Psoas muscle (tissue), 8 donors: Measurements from ENCODE around the gene FAM153A. TPM values are rescaled to one million over a fixed set of nuclear protein-coding genes. Genes with fewer than 3 reads are reported as not detected.
"Not testable (repeated sequence)": the region's sequence is repeated elsewhere in the genome, so short reads cannot be mapped to it uniquely, and the experiment has no call there.

ENCODE experiments used
- ATAC-seq, 4 donors: fragments of 200-7000 bp; cut with Tn5 transposase; one replicate each; pipeline ENCODE4 v1.9.1; 2020; ENCODE audit warnings: moderate library complexity in 3 of 4, mild to moderate bottlenecking in 2 of 4
- DNase-seq, 2 donors: peaks; one replicate each; pipeline ENCODE4 v3.0.0-alpha.2; 2020
- H3K27ac ChIP-seq: fragments of 200-600 bp; one replicate; pipeline ENCODE4 v1.8.0; 2022
- H3K27me3 ChIP-seq, 3 donors: fragments of 200-600 bp in 1 of 3; one replicate each; pipeline versions ENCODE4 v1.6.1 to v1.8.0; 2013 to 2022; ENCODE audit warnings: low read length in 2 of 3, mild to moderate bottlenecking in 2 of 3, moderate library complexity in 1 of 3; ENCODE audit not compliant: insufficient read depth in 3 of 3
- H3K36me3 ChIP-seq, 2 donors: fragments of 200-600 bp in 1 of 2; one replicate each; pipeline versions ENCODE4 v1.6.1 to v1.8.0; 2013 to 2022; ENCODE audit warnings: low read depth in 1 of 2, mild to moderate bottlenecking in 1 of 2, moderate library complexity in 1 of 2; ENCODE audit not compliant: insufficient read depth in 1 of 2
- H3K4me1 ChIP-seq: fragments of 200-600 bp; one replicate; pipeline ENCODE4 v1.8.0; 2022
- H3K4me3 ChIP-seq: fragments of 200-600 bp; one replicate; pipeline ENCODE4 v1.8.0; 2022; ENCODE audit warnings: mild to moderate bottlenecking
- H3K9me3 ChIP-seq: fragments of 200-600 bp; one replicate; pipeline ENCODE4 v1.8.0; 2022
- WGBS, 3 donors: extraction: QIAGEN DNeasy Blood & Tissue Kit; methylation state at CpG; one replicate each; pipeline versions ENCODE4 v1.1.6 to v1.1.7; 2013; 5-methylcytosine and 5-hydroxymethylcytosine counted together
- intact Hi-C, 2 donors: fragments of 100-400 bp; cut with DNase I; formaldehyde crosslinking; loops; one replicate each; pipeline versions ENCODE4 v1.11.0 to v1.14.2; 2022
- long read RNA-seq, 2 donors: library from polyadenylated mRNA; unstranded; transcript quantifications; one replicate each; pipeline ENCODE4 v2.0.0, GENCODE V29; 2021
- polyA plus RNA-seq, 3 donors: library from polyadenylated mRNA; stranded (reverse); fragments of 200-250 nt; gene quantifications; one replicate each; pipeline ENCODE4 v1.2.3, GENCODE V29; 2013
- total RNA-seq, 4 donors: library from RNA; stranded (reverse); fragmentation: NEBNext Ultra II Directional in 2 of 4; extraction: Animal tissue kit (Norgen Biotek cat#: 25700) in 2 of 4; gene quantifications; one replicate each; pipeline versions ENCODE4 v1.2.1 to v1.2.4, GENCODE V29; 2021 to 2023
- donor health status: healthy with polysubstance abuse.
- donor health status: DM: no; HTN: no; CAD: no; lungs with moderate emphysema.
- donor health status: Bipolar disorder and iron deficiency.
- donor health status: healthy.
- donor health status: DM: yes; HTN: yes; CAD: no.
- donor health status: DM: no; HTN: no; CAD: no.
- donor health status: DM: no; HTN: no; CAD: no.
- donor health status: DM: yes; HTN: yes; CAD: no.

Gene FAM153A
- 1 to 10 TPM in 1 of 4 donors, under 1 TPM in 1, not detected in 2; 0.82 to 1.1 TPM for total RNA-seq
- polyA plus RNA-seq = under 1 TPM; 0.04 to 0.16 (median 0.04) TPM
- long read RNA-seq, donor 1, partial matches to known transcripts = 0 of 1 reads
- long read RNA-seq, donor 1, other reads (novel, unspliced or antisense) = 1 of 1 reads
- long read RNA-seq, donor 2 = 0 reads

- 8 to 14% methylated on average over 7 to 10 of the region's 67 CpGs; no CpG with 5 or more reads in 1 of the 3 donors for WGBS, 3 donors
- H3K27me3 ChIP-seq, H3K27ac ChIP-seq, H3K36me3 ChIP-seq, H3K9me3 ChIP-seq, H3K4me1 ChIP-seq, intact Hi-C loops, H3K4me3 ChIP-seq: not testable (repeated sequence)
- ATAC-seq (peak; percentile 23 to 67 (median 41)), DNase-seq (peak in 1 of 2 donors; percentile 13)
These were observed at the start of gene FAM153A for GRCh38 chr5:177782792-177783633. FAM153A (minus strand) TSS chr5:177782899.

GRCh38 chr5:177832287-177832686 is 49.6 kb upstream of the FAM153A start:
- WGBS, 3 donors = 42 to 63% (median 59%) methylated on average over 2 to 4 of the region's 4 CpGs
- H3K27ac ChIP-seq, H3K36me3 ChIP-seq, H3K4me3 ChIP-seq, DNase-seq, H3K9me3 ChIP-seq, H3K27me3 ChIP-seq, ATAC-seq, intact Hi-C loops, H3K4me1 ChIP-seq: not testable (repeated sequence)

GRCh38 chr5:177826073-177826472 is 43.4 kb upstream of the FAM153A start:
- H3K36me3 ChIP-seq, H3K9me3 ChIP-seq, ATAC-seq, intact Hi-C loops, DNase-seq, H3K27ac ChIP-seq, H3K27me3 ChIP-seq, H3K4me1 ChIP-seq, H3K4me3 ChIP-seq: not testable (repeated sequence)
- no CpG with 5 or more reads among the region's 4 CpGs for WGBS, 3 donors

- no CpG with 5 or more reads among the region's 2 CpGs for WGBS, 3 donors
- H3K27me3 ChIP-seq, H3K9me3 ChIP-seq, DNase-seq, H3K27ac ChIP-seq, H3K36me3 ChIP-seq, H3K4me3 ChIP-seq, intact Hi-C loops, ATAC-seq, H3K4me1 ChIP-seq: not testable (repeated sequence)
These were observed 42.1 kb upstream of the FAM153A start for GRCh38 chr5:177824776-177825175.

- H3K4me1 ChIP-seq, ATAC-seq, H3K36me3 ChIP-seq, H3K4me3 ChIP-seq, H3K27me3 ChIP-seq, DNase-seq, H3K27ac ChIP-seq, H3K9me3 ChIP-seq, intact Hi-C loops: not testable (repeated sequence)
- no CpG with 5 or more reads among the region's 3 CpGs for WGBS, 3 donors
These were observed 39.8 kb upstream of the FAM153A start for GRCh38 chr5:177822489-177822888.

GRCh38 chr5:177819664-177820063 is 37.0 kb upstream of the FAM153A start:
- H3K9me3 ChIP-seq, H3K27ac ChIP-seq, H3K4me1 ChIP-seq, ATAC-seq, H3K27me3 ChIP-seq, intact Hi-C loops, H3K36me3 ChIP-seq, DNase-seq, H3K4me3 ChIP-seq: not testable (repeated sequence)
- WGBS, 3 donors = no CpG with 5 or more reads among the region's 1 CpG

GRCh38 chr5:177812814-177813425 is 30.2 kb upstream of the FAM153A start:
- H3K9me3 ChIP-seq, H3K27ac ChIP-seq, H3K4me1 ChIP-seq, H3K27me3 ChIP-seq, intact Hi-C loops, ATAC-seq, H3K36me3 ChIP-seq, H3K4me3 ChIP-seq, DNase-seq: not testable (repeated sequence)
- WGBS, 3 donors = no CpG with 5 or more reads among the region's 2 CpGs

GRCh38 chr5:177812160-177812743 is 29.6 kb upstream of the FAM153A start:
- H3K27me3 ChIP-seq, H3K4me1 ChIP-seq, H3K27ac ChIP-seq, intact Hi-C loops, ATAC-seq, H3K4me3 ChIP-seq, DNase-seq, H3K36me3 ChIP-seq, H3K9me3 ChIP-seq: not testable (repeated sequence)
- 57% methylated on average over 1 of the region's 6 CpGs; no CpG with 5 or more reads in 2 of the 3 donors for WGBS, 3 donors

GRCh38 chr5:177809209-177809913 is 26.7 kb upstream of the FAM153A start:
- H3K27ac ChIP-seq, H3K36me3 ChIP-seq, ATAC-seq, intact Hi-C loops, H3K4me3 ChIP-seq, DNase-seq, H3K4me1 ChIP-seq, H3K9me3 ChIP-seq, H3K27me3 ChIP-seq: not testable (repeated sequence)
- WGBS, 3 donors = 74 to 86% (median 84%) methylated on average over 4 to 5 of the region's 11 CpGs

- H3K4me1 ChIP-seq, H3K36me3 ChIP-seq, DNase-seq, H3K27me3 ChIP-seq, intact Hi-C loops, H3K27ac ChIP-seq, H3K4me3 ChIP-seq, ATAC-seq, H3K9me3 ChIP-seq: not testable (repeated sequence)
- 84 to 95% (median 89%) methylated on average over 4 of the region's 12 CpGs for WGBS, 3 donors
These were observed 25.7 kb upstream of the FAM153A start for GRCh38 chr5:177808420-177808819.
